ENCODE data around the gene CRMP1.
"Not testable (repeated sequence)": the region's sequence is repeated elsewhere in the genome, so short reads cannot be mapped to it uniquely, and the experiment has no call there.

The CRMP1 gene

DNA sequence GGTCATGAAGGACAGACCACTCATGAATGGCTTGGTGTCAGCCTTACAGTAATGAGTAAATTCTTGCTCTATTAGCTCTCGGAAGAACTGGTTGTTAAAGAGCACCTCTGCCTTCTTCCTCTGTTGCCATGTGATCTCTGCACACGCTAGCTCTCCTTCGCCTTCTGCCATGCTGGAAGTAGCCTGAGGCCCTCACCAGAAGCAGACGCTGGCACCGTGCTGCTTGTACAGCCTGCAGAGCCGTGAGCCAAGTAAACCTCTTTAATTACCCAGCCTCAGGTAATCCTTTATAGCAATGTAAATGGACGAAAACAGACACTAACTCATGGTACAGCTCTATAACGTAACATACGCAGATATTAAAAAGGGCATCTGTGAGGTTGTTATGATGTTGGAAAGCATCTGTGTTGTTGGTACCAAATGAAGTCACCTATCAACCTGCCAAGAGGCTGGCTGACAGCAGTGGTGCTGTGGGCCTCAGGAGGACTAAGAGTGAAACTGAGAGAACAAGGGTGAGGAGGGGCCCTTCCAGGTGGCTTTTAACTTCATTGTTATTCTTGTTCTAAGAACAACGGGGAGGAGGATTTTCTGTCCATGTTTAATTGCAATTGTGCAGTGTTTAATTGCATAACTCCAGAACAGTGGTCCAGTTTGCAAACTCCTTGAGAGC is 69.2 kb downstream of the CRMP1 start:
- no peak for DNase-seq

DNA sequence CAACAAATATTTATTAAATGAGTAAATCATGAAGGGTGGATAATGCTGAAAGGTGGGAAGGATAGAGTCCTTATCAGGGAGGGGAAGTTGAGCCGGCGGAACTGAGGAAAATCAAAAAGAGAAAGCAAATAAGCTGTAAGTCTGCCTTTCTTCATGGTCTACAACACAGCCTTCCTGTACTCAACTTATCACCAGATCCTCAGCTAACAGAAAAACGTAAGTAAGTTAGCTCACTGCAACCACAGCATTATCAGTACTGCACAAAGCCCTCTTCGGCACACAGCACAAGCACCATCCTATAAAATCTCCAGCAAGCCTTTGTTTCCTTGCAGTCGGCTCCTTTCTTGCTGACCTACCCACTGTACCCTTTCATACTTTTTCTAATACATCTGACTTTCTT is 70.3 kb downstream of the CRMP1 start:
- no peak for DNase-seq

DNA sequence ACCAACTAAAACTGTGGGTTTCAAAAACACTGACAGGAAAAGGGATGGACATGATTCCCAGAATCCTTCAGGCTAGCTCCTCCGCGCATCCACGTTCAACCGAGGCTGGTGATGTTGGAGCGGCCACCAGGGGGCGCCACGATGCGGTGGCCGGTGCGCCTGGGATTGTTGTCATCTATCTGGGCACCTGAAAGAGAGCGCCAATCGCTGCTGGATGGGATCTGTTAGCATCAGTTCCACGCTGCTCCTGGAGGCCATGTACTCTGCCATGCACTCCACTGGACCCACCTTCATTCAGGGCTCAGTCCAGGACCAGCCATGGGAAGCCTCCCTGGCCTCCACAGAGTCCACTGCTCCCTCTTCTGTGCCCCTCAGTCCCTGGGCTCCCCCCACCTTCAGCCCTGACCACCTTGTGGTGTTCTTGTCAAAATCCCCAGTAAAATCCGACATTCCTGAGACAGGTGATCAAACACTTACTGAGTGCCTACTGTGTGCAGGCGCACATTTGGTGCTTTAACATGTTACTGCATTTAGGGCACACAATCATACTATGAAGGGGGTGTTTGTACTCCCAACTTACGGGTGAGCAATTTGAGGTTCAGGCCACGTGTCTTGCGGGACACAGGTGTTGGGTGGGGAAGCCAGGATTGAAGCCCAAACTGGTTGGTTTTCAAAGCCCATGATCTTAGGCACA is 71.1 kb downstream of the CRMP1 start:
- no peak for DNase-seq

DNA sequence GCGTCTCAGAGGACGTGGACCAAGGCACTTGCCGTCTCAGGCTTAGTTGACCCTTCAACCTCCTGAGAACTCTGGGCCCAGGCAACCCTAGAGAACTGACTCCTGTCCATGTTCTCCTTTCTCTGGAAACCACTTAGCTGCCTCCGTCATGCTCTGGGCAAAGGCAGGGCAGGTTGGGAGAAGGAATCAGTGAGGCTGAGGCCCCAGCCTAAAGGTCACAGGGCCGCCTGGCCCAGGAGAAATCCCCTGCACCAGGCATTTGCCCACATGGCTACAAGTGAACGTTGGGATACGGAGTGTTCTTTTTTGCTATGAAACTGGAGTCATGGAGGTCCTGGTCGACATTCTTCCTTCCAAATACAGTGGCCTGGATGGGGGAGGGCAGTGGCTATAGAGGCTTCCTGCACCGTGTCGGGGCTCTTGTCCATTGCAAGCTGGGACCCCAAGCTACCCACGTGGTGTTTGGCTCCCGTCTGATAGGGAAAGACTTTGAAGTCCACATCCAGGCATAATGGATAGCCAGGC is 76.0 kb downstream of the CRMP1 start:
- DNase-seq, result no peak

DNA sequence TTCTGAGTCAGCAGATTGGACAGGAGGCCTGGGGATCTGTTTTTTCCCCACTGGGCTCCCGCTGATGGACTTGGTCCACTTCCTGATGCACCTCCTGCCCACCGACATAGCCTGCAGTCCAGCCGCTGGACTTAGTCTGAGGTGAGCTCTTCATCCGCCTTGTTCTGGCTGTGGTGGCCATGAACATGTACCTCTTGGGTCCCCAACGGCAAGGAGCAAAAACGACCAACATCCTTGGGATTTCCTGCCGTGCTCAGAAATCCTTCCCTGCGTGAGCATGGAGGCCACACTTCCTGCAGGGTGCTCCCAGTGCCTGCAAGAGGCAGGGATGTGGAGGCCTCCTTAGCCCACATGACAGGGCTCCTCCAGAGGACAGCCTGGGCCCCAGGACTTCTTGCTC is 76.8 kb downstream of the CRMP1 start:
- DNase-seq, result no peak

DNA sequence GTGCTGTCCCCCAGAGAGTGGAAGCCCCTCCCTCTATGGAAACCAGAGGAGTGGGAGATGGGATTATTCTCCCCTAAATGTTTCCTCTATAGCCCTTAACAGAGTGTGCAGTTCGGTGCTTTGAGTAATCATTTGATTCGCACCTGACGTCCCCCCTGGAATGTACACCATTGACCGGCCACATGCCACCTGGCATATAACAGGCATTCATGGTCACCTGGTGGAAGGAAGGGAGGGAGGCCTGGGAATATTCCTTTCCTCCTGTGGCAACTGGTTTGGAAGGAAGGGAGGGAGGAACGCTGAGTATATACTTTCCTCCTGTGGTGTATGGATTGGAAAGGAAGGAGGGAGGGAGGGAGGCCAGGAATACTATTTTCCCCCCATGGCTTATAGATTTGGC is 77.2 kb downstream of the CRMP1 start:
- no peak for DNase-seq

DNA sequence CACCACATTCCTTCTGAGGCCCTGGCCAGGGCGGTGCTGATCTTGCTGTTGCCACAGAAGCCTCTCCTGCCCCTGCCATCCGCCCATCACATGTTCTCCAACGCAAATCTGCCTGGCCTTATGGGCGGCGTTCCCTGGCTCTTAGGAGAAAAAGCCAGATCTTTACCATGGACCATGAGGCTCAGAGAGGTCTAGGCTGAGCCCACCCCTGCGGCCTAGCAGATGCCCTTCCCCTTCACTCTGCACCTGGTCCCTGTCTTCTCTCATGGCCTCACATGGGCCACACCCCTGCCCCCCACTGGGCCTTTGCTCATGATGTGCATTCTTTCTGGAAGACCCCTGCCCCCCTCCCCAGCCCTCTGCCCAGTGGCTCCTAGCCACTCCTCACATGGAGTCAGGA is 78.5 kb downstream of the CRMP1 start:
- DNase-seq, result no peak

DNA sequence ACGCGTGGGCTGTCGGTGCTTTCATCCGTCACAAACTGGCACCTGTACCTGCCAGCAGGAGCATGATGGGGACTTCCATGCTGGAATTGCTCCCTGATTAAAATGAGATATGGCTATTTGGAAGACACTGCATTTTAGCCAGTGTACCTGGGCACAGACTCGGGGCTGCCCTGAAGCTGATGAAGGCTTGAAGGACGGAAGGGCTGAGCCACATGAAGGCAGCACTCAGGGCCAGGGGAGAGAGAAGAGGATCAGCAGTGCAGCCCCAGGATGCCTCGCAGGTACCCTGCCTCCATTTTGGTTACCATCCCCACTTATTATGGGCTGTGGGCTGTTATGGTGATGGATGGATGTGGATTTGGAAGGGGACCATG is 79.0 kb downstream of the CRMP1 start:
- no peak for DNase-seq

DNA sequence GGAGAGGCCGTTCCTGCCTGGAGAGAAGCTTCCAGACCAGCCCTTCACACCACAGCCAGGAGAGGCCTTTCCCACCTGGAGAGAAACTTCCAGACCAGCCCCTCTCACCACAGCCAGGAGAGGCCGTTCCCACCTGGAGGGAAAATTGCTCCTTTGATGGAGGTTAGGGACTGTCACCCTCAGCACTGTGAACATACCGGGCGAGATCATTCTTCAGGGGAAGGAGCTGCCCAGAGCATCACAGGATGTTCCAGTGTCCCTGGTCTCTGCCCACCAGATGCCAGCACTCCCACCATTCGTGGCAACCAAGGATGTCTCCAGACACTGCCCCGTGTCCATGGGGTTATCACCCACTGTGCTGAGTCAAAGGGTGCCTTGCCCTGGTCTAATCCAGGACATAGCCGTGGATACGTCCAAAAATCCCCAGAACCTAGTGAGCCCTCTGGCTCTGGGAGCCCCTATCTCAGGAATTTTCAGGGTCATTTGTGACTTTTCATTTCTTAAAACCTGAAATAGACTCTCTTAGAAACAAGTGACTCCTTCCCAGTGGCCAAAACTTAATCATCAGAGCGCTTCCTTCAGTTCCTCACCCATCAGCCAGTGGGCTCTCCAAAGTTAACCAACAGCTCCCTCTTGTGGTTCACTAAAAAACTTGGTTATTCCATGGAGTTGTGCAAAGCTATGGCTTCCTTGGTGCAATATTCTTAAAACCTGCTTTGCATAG is 80.2 kb downstream of the CRMP1 start:
- peak; percentile 13 for DNase-seq

DNA sequence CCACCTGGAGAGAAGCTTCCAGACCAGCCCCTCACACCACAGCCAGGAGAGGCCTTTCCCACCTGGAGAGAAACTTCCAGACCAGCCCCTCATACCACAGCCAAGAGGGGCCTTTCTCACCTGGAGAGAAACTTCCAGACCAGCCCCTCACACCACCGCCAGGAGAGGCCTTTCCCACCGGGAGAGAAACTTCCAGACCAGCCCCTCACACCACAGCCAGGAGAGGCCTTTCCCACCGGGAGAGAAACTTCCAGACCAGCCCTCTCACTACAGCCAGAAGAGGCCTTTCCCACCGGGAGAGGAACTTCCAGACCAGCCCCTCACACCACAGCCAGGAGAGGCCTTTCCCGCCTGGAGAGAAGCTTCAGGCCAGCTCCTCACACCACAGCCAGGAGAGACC is 80.8 kb downstream of the CRMP1 start:
- DNase-seq, result not testable (repeated sequence)

DNA sequence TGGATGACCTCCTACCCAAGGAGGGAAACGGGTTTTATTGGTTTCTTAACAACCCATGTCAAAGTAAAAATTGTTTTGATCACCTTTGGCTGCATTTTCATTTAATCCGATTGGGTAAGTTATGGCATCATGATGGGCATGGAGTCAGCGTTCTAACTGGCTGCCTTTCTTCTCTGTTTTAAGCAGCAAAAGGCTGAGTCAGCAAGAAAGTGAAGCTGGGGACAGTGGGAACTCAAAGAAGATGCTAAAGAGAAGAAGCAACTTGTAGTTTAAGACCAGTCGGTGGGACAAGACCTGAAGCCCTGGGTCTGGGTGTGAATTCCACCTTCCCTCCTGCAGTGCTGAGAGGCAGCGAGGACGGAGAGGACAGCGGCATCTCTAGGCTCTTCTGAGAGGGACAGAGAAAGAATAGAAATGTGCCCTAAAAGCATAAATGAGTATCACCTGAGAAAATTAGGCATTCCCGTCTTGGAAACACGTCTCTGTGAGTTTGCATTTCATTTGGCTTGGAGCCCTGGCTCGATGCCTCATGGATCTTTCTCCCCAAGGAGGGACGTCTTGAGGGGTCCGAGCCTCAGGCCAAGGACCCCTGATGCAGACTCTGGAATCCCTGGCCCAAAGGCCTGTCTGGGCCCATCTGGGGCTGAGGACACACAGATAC is 82.0 kb downstream of the CRMP1 start:
- no peak for DNase-seq

DNA sequence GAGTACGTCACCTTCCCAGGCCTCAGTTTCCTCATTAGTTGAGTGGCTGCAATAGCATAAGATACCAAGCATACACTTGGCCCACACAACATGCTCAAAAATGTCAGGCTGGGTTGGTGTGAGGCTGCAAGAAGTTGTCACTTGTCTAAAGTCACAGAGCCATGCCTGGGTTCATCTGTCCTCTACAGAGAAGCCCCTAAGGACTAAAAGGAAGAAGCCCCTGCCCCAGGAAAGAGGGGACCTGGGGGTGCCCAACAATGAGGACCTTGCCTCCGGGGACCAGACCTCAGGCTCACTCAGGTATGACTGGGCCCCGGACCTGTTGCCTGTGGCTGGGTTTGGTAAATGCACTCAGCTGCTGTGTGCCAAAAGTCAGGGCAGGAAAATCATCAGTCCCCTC is 82.7 kb downstream of the CRMP1 start:
- no peak for DNase-seq

DNA sequence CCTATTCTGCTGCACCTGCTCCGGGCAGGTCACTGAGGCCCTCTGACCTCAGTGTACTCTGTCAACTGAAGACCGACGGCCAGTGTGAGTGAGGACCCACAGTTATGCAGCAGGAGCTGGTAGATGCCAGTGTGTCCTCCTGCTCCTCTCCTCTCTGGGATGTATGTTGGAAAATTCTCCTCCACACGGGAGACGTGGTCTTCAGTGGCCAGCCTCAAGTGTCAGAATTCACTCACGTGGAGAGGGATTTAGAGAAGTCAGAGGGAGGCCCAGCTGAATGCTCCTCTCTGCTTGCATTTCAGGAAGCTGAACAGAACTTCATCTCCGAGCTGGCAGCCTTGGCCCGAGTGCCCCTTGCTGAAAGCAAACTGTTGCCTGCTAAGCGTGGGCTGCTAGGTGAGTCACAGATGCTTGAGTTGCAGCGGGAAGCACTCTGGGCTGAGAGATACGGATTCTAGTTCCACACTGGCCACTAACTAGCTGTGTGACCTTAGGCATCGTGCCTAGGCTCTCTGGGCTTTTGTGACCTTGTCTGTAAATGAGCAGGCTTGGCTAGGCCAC is 83.6 kb downstream of the CRMP1 start:
- no peak for DNase-seq

DNA sequence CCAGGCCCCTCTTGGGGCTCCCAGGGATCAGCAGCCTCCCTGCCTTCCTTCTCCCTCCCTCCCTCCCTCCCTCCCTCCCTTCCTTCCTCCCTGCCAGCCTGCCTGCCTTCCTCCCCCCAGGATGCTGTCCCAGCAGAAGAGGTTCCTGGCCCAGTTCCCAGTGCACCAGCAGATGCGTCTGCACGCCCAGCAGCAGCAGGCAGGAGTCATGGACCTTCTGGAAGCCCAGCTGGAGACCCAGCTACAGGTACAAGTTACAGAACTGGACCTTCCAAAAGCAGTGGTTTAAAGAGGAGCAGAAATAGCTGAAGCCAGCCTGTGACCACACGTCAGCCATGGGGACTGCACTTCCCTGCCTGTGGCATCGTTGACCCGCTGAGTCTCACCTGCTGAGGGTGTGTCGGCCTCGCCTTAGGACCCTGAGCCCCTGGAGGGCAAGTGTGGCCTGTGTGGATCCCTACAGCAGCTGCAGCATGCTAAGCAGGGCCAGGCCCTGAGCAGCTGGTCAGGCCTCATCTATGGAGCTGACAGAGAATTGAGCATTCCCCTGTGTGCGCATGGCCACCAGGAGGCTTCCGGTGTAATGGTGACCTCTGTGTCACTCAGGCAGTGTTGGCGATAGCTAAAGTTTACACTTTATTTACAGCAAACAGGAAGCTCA is 84.7 kb downstream of the CRMP1 start:
- no peak for DNase-seq

DNA sequence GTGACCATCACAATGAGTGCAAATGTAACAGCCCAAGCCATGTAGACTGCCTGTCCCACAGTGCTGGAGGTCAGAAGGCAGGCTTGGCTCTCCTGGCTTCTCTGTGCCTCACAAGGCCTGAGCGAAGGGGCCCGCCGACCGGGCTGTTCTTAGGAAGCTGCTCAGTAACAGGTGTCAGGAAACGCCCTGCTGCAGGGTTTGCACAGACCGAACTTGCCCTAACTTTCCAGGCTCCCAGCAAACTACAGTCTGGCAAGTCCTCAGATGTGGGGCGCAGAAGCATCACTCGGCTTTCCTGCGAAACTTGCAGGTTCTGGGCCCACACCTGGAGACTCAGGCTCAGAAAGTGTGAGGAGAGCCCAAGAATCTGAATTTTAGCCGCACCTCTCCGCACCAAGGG is 87.6 kb downstream of the CRMP1 start:
- DNase-seq, result no peak

DNA sequence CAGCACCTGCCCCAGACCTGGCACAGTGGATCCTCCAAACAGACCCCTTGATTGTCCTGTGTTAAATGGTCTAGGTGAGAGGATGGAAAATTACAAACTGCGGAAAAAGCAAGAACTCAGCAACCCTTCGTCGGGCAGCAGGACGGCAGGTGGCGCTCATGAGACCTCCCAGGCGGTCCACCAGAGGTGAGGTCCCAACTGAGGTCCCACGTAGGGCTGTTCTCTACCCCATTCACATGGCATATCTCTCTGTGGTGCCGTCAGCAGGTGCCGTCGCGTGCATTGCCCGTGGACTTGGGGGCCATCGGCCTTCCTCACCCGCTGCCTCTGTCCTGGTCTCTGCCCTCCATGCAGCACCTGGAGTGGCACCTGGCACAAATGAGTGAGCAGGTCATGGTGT is 88.2 kb downstream of the CRMP1 start:
- DNase-seq, result no peak

DNA sequence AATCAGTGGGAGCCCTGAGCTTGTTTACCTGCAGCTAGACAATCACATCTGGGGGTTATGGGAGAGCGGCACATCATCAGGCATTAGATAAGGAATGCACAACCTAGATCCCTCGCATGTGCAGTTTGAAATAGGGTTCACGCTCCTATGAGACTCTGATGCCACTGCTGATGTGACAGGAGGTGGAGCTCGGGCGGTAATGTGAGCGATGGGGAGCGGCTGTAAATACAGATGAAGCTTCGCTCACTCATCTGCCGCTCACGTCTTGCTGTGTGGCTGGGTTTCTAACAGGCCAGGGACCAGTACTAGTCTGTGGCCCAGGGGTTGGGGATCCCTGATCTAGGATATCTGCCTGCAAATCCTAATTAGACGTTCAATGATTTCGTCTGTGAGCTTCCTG is 90.3 kb downstream of the CRMP1 start:
- DNase-seq, result no peak

DNA sequence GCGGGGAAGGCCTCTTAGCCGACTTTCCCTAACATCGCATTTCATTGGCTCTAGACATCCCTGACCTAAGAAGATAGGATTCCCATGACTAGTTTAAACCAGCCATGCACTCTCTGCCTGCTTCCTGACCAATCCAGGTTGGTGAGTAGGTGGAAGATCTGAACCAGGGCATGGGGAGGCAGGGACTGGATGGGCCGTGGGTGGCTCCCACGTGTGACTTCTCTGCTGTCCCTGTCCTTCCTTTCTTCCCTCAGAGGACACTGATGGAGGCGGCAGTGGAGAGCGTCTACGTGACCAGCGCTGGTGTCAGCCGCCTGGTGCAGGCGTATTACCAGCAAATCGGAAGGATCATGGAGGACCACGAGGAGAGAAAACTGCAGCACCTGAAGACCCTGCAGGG is 91.2 kb downstream of the CRMP1 start:
- no peak for DNase-seq

DNA sequence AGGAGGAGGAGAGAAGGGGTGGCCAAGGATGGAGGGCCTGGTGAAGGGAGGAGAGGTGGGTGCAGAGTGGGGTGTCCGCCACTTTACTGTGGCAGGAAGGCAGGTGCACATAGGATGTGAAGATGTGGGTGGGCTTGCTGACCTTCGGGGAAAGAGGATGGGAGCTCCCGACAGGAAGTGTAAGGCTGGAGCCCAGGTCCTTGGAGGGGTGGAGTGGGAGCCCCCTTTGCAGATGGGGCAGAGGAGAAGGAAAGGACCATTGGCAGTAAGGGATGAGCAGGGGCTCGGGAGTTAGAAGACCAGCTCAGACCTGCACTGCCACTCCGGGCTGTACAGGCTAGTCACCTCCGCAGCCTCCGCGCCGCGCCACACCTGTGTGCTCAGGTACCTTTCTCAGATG is 92.4 kb downstream of the CRMP1 start:
- DNase-seq, result no peak

DNA sequence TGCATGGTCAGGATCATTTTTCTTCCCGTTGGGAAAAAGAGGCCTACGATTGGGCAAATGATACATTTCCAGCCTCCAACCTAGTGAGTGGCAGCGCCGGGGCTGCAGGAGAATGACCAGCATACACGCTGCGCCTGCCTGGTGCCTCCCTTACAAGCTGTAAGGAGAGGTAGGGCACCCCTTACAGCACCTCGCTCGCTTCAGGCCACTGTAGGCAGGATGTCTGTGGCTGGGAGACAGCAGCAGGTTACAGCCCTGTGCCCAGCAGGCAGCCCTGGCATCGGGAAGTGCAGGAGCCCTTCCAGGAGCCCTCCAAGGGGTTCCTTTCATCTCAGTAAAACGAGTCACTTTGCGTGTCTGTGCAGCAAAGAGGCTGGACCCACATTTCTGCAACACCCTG is 93.5 kb downstream of the CRMP1 start:
- no peak for DNase-seq

DNA sequence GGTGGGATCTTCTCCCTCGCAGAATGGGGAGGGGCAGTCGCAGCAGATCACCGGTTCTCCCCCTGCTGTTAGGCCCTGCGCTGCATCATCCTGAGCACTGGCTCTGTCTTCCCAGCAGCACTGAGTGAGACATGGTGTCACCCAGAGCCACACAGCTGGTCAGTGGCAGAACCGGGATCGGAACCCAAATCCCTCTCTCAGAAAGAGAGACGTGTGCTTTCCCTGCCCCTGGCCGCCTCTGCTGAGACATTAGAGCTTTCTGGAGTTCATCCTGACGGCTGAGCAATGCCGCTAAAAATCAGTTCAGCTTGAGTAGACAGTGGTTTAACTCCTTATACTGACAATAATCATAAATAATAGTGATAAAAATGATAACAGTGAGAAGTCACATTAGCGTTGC is 93.9 kb downstream of the CRMP1 start:
- DNase-seq, result no peak

DNA sequence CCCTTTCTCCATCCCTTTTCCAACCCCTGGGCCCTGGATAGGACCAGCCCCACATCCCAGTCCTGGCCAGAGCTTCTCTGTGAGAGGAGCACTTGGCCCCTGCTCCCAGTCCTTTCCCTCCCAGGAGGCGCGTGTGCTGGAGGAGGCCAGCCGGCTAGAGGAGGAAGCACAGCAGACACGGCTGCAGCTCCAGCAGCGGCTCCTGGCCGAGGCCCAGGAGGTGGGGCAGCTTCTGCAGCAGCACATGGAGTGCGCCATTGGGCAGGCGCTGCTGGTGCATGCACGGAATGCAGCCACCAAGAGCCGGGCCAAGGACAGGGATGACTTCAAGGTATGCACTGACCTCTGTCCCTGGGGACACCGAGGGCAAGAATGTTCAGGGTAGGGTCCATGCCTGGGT is 94.4 kb downstream of the CRMP1 start:
- DNase-seq, result no peak

Data from right kidney (tissue), 1 donor.